ENCODE results near the gene CSE1L. TPM values are rescaled to one million over a fixed set of nuclear protein-coding genes. Genes with fewer than 3 reads are reported as not detected.
"Not testable (repeated sequence)": the region's sequence is repeated elsewhere in the genome, so short reads cannot be mapped to it uniquely, and the experiment has no call there.

Gene CSE1L
- total RNA-seq, 1 experiment from 2014 or later = 187 TPM

- DNase-seq (ENCODE audit: low read depth) = peak; percentile 28
These were observed 86.9 kb downstream of the CSE1L start for GRCh38 chr20:49132995-49133478.

- no peak for DNase-seq (ENCODE audit: low read depth)
These were observed 87.5 kb downstream of the CSE1L start for GRCh38 chr20:49133571-49133970.

- DNase-seq (ENCODE audit: low read depth) = not testable (repeated sequence)
These were observed 88.7 kb downstream of the CSE1L start for GRCh38 chr20:49134797-49135196.

GRCh38 chr20:49136817-49137571 is 90.9 kb downstream of the CSE1L start:
- no peak for DNase-seq (ENCODE audit: low read depth)

GRCh38 chr20:49138431-49138830 is 92.3 kb downstream of the CSE1L start:
- no peak for DNase-seq (ENCODE audit: low read depth)

GRCh38 chr20:49140411-49140810 is 94.3 kb downstream of the CSE1L start:
- DNase-seq (ENCODE audit: low read depth) = no peak

GRCh38 chr20:49140834-49141233 is 94.7 kb downstream of the CSE1L start:
- no peak for DNase-seq (ENCODE audit: low read depth)

Other genes with a start within 250 kb of the CSE1L start
- 8.8 and 11.1 TPM in 2 replicates for gene PREX1, start 218.3 kb upstream of the CSE1L start, total RNA-seq (2014; rRNA removed; shearing (Covaris generic))
- 20.2 and 22.6 TPM in 2 replicates for gene ARFGEF2, start 124.6 kb upstream of the CSE1L start, total RNA-seq (2014; rRNA removed; shearing (Covaris generic))
- 31.8 and 32.6 TPM in 2 replicates for gene STAU1, start 142.0 kb downstream of the CSE1L start, total RNA-seq (2014; rRNA removed; shearing (Covaris generic))
- 57.8 and 69.5 TPM in 2 replicates for gene DDX27, start 173.1 kb downstream of the CSE1L start, total RNA-seq (2014; rRNA removed; shearing (Covaris generic))
- 13.5 and 15.5 TPM in 2 replicates for gene ZNFX1, start 231.7 kb downstream of the CSE1L start, total RNA-seq (2014; rRNA removed; shearing (Covaris generic))

Data from Daoy (cell line).